BLaER1 (cell line): Measurements from ENCODE around the gene RAPGEF4.

Experiments used
- H3K27ac ChIP-seq: shearing (Covaris generic); formaldehyde crosslinking; 2 replicates; pipeline ENCODE4 v1.8.1; 2022
- H3K27me3 ChIP-seq: shearing (Covaris generic); formaldehyde crosslinking; 2 replicates; pipeline ENCODE4 v1.8.1; 2022
- H3K36me3 ChIP-seq: shearing (Covaris generic); formaldehyde crosslinking; 2 replicates; pipeline ENCODE4 v1.8.1; 2022
- H3K4me1 ChIP-seq: shearing (Covaris generic); formaldehyde crosslinking; 2 replicates; pipeline ENCODE4 v1.8.1; 2022
- H3K4me2 ChIP-seq: shearing (Covaris generic); formaldehyde crosslinking; 2 replicates; pipeline ENCODE4 v1.8.1; 2022
- H3K4me3 ChIP-seq: shearing (Covaris generic); formaldehyde crosslinking; 2 replicates; pipeline ENCODE4 v1.8.1; 2022
- H3K9ac ChIP-seq: shearing (Covaris generic); formaldehyde crosslinking; 2 replicates; pipeline ENCODE4 v1.8.1; 2022
- H3K9me3 ChIP-seq: shearing (Covaris generic); formaldehyde crosslinking; 2 replicates; pipeline ENCODE4 v1.8.1; 2022
- H4K20me1 ChIP-seq: shearing (Covaris generic); formaldehyde crosslinking; 2 replicates; pipeline ENCODE4 v1.8.1; 2022
- Cebpa-rat ChIP-seq: shearing (Covaris generic); IDR thresholded peaks from 2 replicates; pipeline ENCODE4 v1.8.1; 2022

The RAPGEF4 gene

GRCh38 chr2:172953970-172954852 is 218.6 kb downstream of the RAPGEF4 start:
- peak overlapping the region; percentile 2; the same call in 1 of the 2 replicates for H3K4me2 ChIP-seq

DNA sequence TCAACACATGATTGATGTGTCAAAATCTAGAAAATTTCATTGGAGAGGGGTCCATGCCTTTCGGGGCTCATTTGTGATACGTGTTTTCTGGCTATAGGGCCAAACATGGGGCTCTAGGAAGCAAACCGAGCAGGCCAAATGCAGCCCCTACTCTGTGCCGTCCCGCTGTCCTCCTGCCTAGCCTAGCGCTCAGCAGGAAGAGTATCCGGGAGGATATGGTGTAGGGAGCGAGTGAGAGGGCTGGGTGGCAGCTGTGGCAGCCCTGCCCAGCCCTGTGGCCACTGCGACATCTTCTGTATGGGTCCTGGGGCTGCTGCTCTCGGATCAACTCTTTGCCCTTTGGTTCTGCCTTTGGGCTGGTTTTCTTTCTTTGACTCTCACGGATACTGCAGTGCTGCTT is 219.9 kb downstream of the RAPGEF4 start:
- no peak for TF ChIP-seq Cebpa-rat
- Histone ChIP-seq H3K36me3 (no peaks in the 10 kb centered on the region), H3K4me2 (no peak overlapping the region), H3K27ac (no peak overlapping the region), H3K9ac (no peak overlapping the region), H3K9me3 (no peaks in the 10 kb centered on the region), H4K20me1 (no peaks in the 10 kb centered on the region), H3K4me3 (no peak overlapping the region), H3K4me1 (peaks cover 8% of the 10 kb centered on the region; the same call in 1 of the 2 replicates), H3K27me3 (no peaks in the 10 kb centered on the region)

More at GRCh38 chr2:172953970-172954852, 218.6 kb downstream of the RAPGEF4 start:
- Histone ChIP-seq H3K9me3 (no peaks in the 10 kb centered on the region), H3K4me1 (peaks cover 8% of the 10 kb centered on the region; the same call in 1 of the 2 replicates), H4K20me1 (no peaks in the 10 kb centered on the region), H3K4me3 (no peak overlapping the region), H3K27me3 (no peaks in the 10 kb centered on the region), H3K36me3 (no peaks in the 10 kb centered on the region), H3K27ac (no peak overlapping the region), H3K9ac (no peak overlapping the region)
- no peak for TF ChIP-seq Cebpa-rat

DNA sequence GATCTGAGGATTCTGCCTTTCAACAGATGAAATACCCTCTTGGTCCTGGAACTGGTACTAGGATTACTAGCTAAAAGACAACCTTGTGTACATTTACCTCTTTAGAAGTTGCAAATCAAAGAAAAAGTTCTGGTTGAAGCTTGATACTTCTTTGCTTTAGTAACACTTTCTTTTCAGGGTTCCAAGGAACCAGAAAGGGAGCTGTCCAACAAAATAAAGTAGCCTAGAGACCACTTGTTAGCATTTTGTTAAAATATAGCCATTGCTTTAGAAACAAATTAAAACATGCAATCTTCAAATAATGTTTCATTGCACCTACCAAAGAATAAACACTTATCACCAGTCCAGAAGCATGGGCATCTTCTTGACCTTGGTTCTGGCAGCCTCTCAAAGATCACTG is 222.1 kb downstream of the RAPGEF4 start:
- no peak for TF ChIP-seq Cebpa-rat

GRCh38 chr2:172962082-172962481 is 226.4 kb downstream of the RAPGEF4 start:
- H3K27me3 ChIP-seq = no peaks in the 10 kb centered on the region
- no peak overlapping the region for H3K4me2 ChIP-seq
- H3K4me1 ChIP-seq = no peaks in the 10 kb centered on the region
- H4K20me1 ChIP-seq = no peaks in the 10 kb centered on the region
- TF ChIP-seq Cebpa-rat = no peak
- H3K9ac ChIP-seq = no peak overlapping the region
- no peak overlapping the region for H3K27ac ChIP-seq
- no peaks in the 10 kb centered on the region for H3K9me3 ChIP-seq
- no peaks in the 10 kb centered on the region for H3K36me3 ChIP-seq
- no peak overlapping the region for H3K4me3 ChIP-seq

More for the DNA sequence above, 222.1 kb downstream of the RAPGEF4 start:
- H3K9me3 ChIP-seq = no peaks in the 10 kb centered on the region
- H3K4me1 ChIP-seq = peaks cover 8% of the 10 kb centered on the region; the same call in 1 of the 2 replicates
- H3K4me2 ChIP-seq = no peak overlapping the region
- H3K36me3 ChIP-seq = no peaks in the 10 kb centered on the region
- H4K20me1 ChIP-seq = no peaks in the 10 kb centered on the region
- H3K27ac ChIP-seq = no peak overlapping the region
- no peaks in the 10 kb centered on the region for H3K27me3 ChIP-seq
- H3K4me3 ChIP-seq = no peak overlapping the region
- no peak overlapping the region for H3K9ac ChIP-seq

GRCh38 chr2:172962824-172963223 is 227.2 kb downstream of the RAPGEF4 start:
- Histone ChIP-seq H4K20me1 (no peaks in the 10 kb centered on the region), H3K9ac (no peak overlapping the region), H3K4me3 (no peak overlapping the region), H3K36me3 (no peaks in the 10 kb centered on the region), H3K27ac (no peak overlapping the region), H3K4me1 (no peaks in the 10 kb centered on the region), H3K9me3 (no peaks in the 10 kb centered on the region), H3K4me2 (no peak overlapping the region), H3K27me3 (no peaks in the 10 kb centered on the region)
- TF ChIP-seq Cebpa-rat = no peak

GRCh38 chr2:172964511-172965139 is 229.0 kb downstream of the RAPGEF4 start:
- Histone ChIP-seq H3K9me3 (no peaks in the 10 kb centered on the region), H3K9ac (no peak overlapping the region), H3K27me3 (no peaks in the 10 kb centered on the region), H3K4me3 (no peak overlapping the region), H3K36me3 (no peaks in the 10 kb centered on the region), H3K4me2 (no peak overlapping the region), H4K20me1 (no peaks in the 10 kb centered on the region), H3K27ac (no peak overlapping the region), H3K4me1 (no peaks in the 10 kb centered on the region)
- TF ChIP-seq Cebpa-rat = no peak

DNA sequence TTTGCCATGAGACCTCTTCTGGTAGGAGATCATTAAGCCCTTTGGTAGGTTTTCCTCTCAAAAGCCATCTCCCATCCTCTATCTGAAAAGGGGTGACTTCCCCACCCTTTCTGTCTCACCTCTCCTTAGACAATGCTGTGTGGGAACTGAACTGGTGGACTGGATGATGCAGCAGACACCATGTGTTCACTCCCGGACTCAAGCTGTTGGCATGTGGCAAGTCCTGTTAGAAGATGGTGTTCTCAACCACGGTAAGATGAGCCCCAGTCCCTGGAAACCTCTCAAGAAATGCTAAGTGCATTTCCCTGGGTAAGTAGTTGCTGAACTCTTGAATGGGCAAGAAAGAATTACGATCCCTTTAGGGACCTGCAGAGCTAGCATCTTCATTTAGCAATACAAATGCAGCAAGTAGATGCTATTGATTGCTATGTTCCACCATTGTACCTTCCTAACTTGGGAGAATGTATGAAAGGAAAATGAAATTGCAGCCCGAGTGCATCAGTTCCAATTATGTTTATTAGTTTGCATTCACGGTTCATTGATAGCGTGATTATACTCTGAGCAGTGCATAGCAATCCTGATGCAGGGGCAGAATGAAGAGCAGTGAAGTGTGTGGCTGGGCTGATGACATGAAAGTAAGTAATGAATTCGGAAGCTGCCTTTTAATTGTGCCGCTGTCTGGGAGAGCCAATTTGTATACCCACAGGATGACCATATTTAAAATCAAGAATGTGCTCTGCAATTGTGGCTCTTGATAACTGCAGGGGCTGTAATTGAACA is 230.0 kb downstream of the RAPGEF4 start:
- Histone ChIP-seq H3K4me2 (no peak overlapping the region), H4K20me1 (no peaks in the 10 kb centered on the region), H3K4me3 (no peak overlapping the region), H3K27me3 (no peaks in the 10 kb centered on the region), H3K9ac (no peak overlapping the region), H3K27ac (no peak overlapping the region), H3K9me3 (no peaks in the 10 kb centered on the region), H3K4me1 (no peaks in the 10 kb centered on the region), H3K36me3 (no peaks in the 10 kb centered on the region)
- TF ChIP-seq Cebpa-rat = no peak

GRCh38 chr2:172967036-172967982 is 231.7 kb downstream of the RAPGEF4 start:
- H3K4me2 ChIP-seq = no peak overlapping the region
- H3K9me3 ChIP-seq = no peaks in the 10 kb centered on the region
- no peak overlapping the region for H3K9ac ChIP-seq
- no peaks in the 10 kb centered on the region for H3K36me3 ChIP-seq
- no peak for TF ChIP-seq Cebpa-rat
- no peak overlapping the region for H3K27ac ChIP-seq
- no peak overlapping the region for H3K4me3 ChIP-seq
- H3K4me1 ChIP-seq = no peaks in the 10 kb centered on the region
- H3K27me3 ChIP-seq = no peaks in the 10 kb centered on the region
- no peaks in the 10 kb centered on the region for H4K20me1 ChIP-seq

DNA sequence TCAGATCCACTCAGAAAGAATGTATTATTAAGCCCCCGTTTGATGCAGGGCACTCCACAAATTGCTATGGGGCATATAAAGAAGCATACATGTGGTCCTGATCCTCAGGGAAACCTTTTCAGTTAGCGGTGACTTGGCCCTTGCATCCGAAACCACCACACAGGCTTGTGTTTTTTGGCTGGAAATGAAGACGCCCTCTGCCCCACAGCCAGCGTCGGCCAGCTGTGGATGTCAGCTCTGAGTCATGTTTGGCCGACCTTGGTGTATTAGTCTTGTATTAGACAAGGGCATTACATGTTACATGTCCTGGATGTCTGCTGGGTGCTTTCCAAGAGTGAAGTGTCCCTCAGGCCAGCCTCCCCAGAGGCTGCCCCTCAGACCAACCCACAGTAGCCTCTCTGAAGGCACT is 232.4 kb downstream of the RAPGEF4 start:
- no peak overlapping the region for H3K4me2 ChIP-seq
- H4K20me1 ChIP-seq = no peaks in the 10 kb centered on the region
- no peaks in the 10 kb centered on the region for H3K4me1 ChIP-seq
- no peak overlapping the region for H3K9ac ChIP-seq
- H3K4me3 ChIP-seq = no peak overlapping the region
- no peaks in the 10 kb centered on the region for H3K36me3 ChIP-seq
- no peaks in the 10 kb centered on the region for H3K9me3 ChIP-seq
- no peak for TF ChIP-seq Cebpa-rat
- H3K27ac ChIP-seq = no peak overlapping the region
- H3K27me3 ChIP-seq = no peaks in the 10 kb centered on the region
